K562 (cell line): ENCODE measurements around the gene CPT1B. TPM values are rescaled to one million over a fixed set of nuclear protein-coding genes. Genes with fewer than 3 reads are reported as not detected.

Experiments
- ARNT ChIP-seq, 2 experiments: fragments of 450-650 bp; IDR thresholded peaks; 2 replicates each; pipeline ENCODE4 v1.6.1; 2016; ENCODE audit warnings: mild to moderate bottlenecking in 1 of 2
- E2F8 ChIP-seq: fragments of 450-650 bp; IDR thresholded peaks from 2 replicates; pipeline ENCODE4 v1.7.1; 2018; ENCODE audit warnings: mild to moderate bottlenecking, low read depth; ENCODE audit not compliant: partially characterized antibody
- HDAC6 ChIP-seq: IDR thresholded peaks from 2 replicates; pipeline ENCODE4 v1.6.1; 2012; ENCODE audit warnings: low read depth, mild to moderate bottlenecking, control low read depth, inconsistent platforms, low read length, moderate library complexity
- HINFP ChIP-seq: fragments of 450-650 bp; conservative IDR thresholded peaks from 2 replicates; pipeline ENCODE4 v1.6.1; 2016; ENCODE audit warnings: missing genetic modification characterization, low read depth, mild to moderate bottlenecking, control low read depth, missing compliant biosample characterization
- JUNB ChIP-seq: fragments of 450-650 bp; formaldehyde crosslinking; conservative IDR thresholded peaks from 2 replicates; pipeline ENCODE4 v1.4.0; 2020; ENCODE audit warnings: mild to moderate bottlenecking
- KAT8 ChIP-seq: fragments of 450-650 bp; IDR thresholded peaks from 2 replicates; pipeline ENCODE4 v1.6.1; 2016; ENCODE audit warnings: low read depth, mild to moderate bottlenecking
- KLF1 ChIP-seq: fragments of 450-650 bp; IDR thresholded peaks from 2 replicates; pipeline ENCODE4 v1.6.1; 2016; ENCODE audit warnings: missing genetic modification characterization, missing compliant biosample characterization
- NCOA2 ChIP-seq, 2 experiments: fragments of 450-650 bp; IDR thresholded peaks; 2 replicates each; pipeline ENCODE4 v1.6.1; 2018; ENCODE audit warnings: mild to moderate bottlenecking in 2 of 2, moderate library complexity in 1 of 2; ENCODE audit not compliant: partially characterized antibody in 2 of 2
- NELFE ChIP-seq: IDR thresholded peaks from 2 replicates; pipeline ENCODE4 v1.6.1; 2011; ENCODE audit warnings: mild to moderate bottlenecking; ENCODE audit not compliant: insufficient read depth, insufficient read length
- RBM14 ChIP-seq: fragments of 200-400 bp; formaldehyde crosslinking; IDR thresholded peaks from 2 replicates; pipeline ENCODE4 v1.6.1; 2018; ENCODE audit warnings: low read depth, mild to moderate bottlenecking, low read length, moderate library complexity, borderline replicate concordance; ENCODE audit not compliant: insufficient read depth
- RCOR1 ChIP-seq, 2 experiments: IDR thresholded peaks; 2 replicates each; pipeline ENCODE4 v1.6.1; 2012; ENCODE audit warnings: low read depth in 2 of 2, low read length in 2 of 2, borderline replicate concordance in 1 of 2, improper control_type of control experiment in 1 of 2
- TAF1 ChIP-seq: IDR thresholded peaks from 2 replicates; pipeline ENCODE4 v1.6.1; 2011; ENCODE audit warnings: mild to moderate bottlenecking, low read length, moderate library complexity; ENCODE audit not compliant: insufficient read depth, control insufficient read depth, severe bottlenecking; ENCODE audit errors: extremely low read depth
- TBP ChIP-seq: optimal IDR thresholded peaks from 2 replicates; pipeline ENCODE3; 2011; ENCODE audit warnings: low read depth, low read length, improper control_type of control experiment
- ZFP36 ChIP-seq: fragments of 150-350 bp; IDR thresholded peaks from 2 replicates; pipeline ENCODE4 v1.6.1; 2018; ENCODE audit warnings: low read length, low read depth; ENCODE audit not compliant: partially characterized antibody
- ZNF12 ChIP-seq: sonication (generic); formaldehyde crosslinking; IDR thresholded peaks from 2 replicates; pipeline ENCODE4 v1.4.0; 2020; ENCODE audit warnings: mild to moderate bottlenecking, missing genetic modification reagents
- ZNF184 ChIP-seq: sonication (generic); formaldehyde crosslinking; IDR thresholded peaks from 2 replicates; pipeline ENCODE4 v1.5.0; 2020; ENCODE audit warnings: missing genetic modification reagents
- ZNF274 ChIP-seq: IDR thresholded peaks from 2 replicates; pipeline ENCODE4 v1.6.1; 2011; ENCODE audit warnings: low read depth, mild to moderate bottlenecking, low read length, moderate library complexity, borderline replicate concordance
- ZNF311 ChIP-seq: fragments of 250-450 bp; sonication (Bioruptor Pico); IDR thresholded peaks from 2 replicates; pipeline ENCODE4 v1.4.0; 2020; ENCODE audit warnings: mild to moderate bottlenecking, moderate library complexity
- ZNF398 ChIP-seq: fragments of 250-450 bp; sonication (Bioruptor Pico); IDR thresholded peaks from 2 replicates; pipeline ENCODE4 v1.8.0; 2021; ENCODE audit warnings: moderate library complexity, mild to moderate bottlenecking, inconsistent platforms
- ZNF740 ChIP-seq, 3 experiments: fragments of 200-800 bp in 1 of 3; sonication (Bioruptor generic) in 1 of 3; sonication (generic) in 1 of 3; formaldehyde crosslinking in 1 of 3; IDR thresholded peaks; 2 replicates each; pipeline versions ENCODE4 v1.6.1 to v1.8.0; 2016 to 2022; ENCODE audit warnings: mild to moderate bottlenecking in 2 of 3, missing compliant biosample characterization in 2 of 3, missing genetic modification characterization in 2 of 3, missing genetic modification reagents in 1 of 3
- polyA plus RNA-seq, 8 experiments: library from polyadenylated mRNA; depleted of rRNA in 4 of 8; stranded (reverse) in 5 of 8; unstranded in 3 of 8; fragments of >200 nt; fragmentation: Nextera tagmentation in 2 of 8; fragmentation: Illumina TruSeq in 1 of 8; extraction: Ambion mirVana in 2 of 8; extraction: Trizol in 1 of 8; gene quantifications; 2 replicates each; pipeline versions ENCODE4 v1.2.1 to v1.2.3, GENCODE V29; 2011 to 2014; ENCODE audit warnings: inconsistent platforms in 1 of 8, missing spikeins in 1 of 8
- total RNA-seq, 7 experiments: library from RNA; depleted of rRNA in 6 of 7; stranded (reverse); fragments of >200 nt in 6 of 7; fragmentation: Illumina TruSeq in 2 of 7; extraction: Trizol in 2 of 7; gene quantifications; 2 replicates each; pipeline versions ENCODE4 v1.2.1 to v1.2.3, GENCODE V29; 2011 to 2021; ENCODE audit warnings: low replicate concordance in 1 of 7

CPT1B gene
- total and polyA plus RNA-seq, 9 of the 15 experiments (the other 6 are each of a cell fraction or from before 2014, with no cell fraction given) = 0.35 to 6.1 (median 2.6) TPM

GRCh38 chr22:50582493-50583293, 4.5 kb upstream of the CPT1B start, which contains the start of gene CHKB (continued):
- no peak for TF ChIP-seq E2F8
- no peak for TF ChIP-seq RBM14
- no peak for TF ChIP-seq ZNF398 (CRISPR knock-in tag)
- TF ChIP-seq TBP = peak; percentile 25
- no peak for TF ChIP-seq ZNF740 (CRISPR knock-in tag; IDR thresholded peaks at IDR 0.05)
- TF ChIP-seq ZNF740 (tag; IDR thresholded peaks at IDR 0.05) = no peak
- no peak for TF ChIP-seq ZNF184
- TF ChIP-seq ZNF274 = no peak
- no peak for TF ChIP-seq KAT8
- TF ChIP-seq ZNF12 (CRISPR knock-in tag) = no peak
- TF ChIP-seq JUNB (CRISPR knock-in tag) = no peak
- TF ChIP-seq ZFP36 = no peak
- TF ChIP-seq ARNT (IDR thresholded peaks at IDR 0.05) = no peak
- no peak for TF ChIP-seq NCOA2 (IDR thresholded peaks at IDR 0.05; ENCODE audit: partially characterized antibody in 2 of 2)
- no peak for TF ChIP-seq NELFE
- no peak for TF ChIP-seq HINFP (tag)
- TF ChIP-seq HDAC6 = no peak
- TF ChIP-seq TAF1 = peak; percentile 27
- TF ChIP-seq ZNF311 = no peak
- 0 out of 4 replicates have a peak, but pooled peaks of 1 of the 2 experiments have one; percentile 4 for TF ChIP-seq RCOR1 (IDR thresholded peaks at IDR 0.05; ENCODE audit: borderline replicate concordance in 1 of 2, low read depth in 2 of 2, low read length in 2 of 2)
- TF ChIP-seq KLF1 (tag) = no peak; the same call in 1 of the 2 replicates
